GM12878 (cell line): ENCODE measurements around the gene MRTFA. TPM values are rescaled to one million over a fixed set of nuclear protein-coding genes. Genes with fewer than 3 reads are reported as not detected.

Experiments used
- ATAC-seq: fragments of 200-7000 bp; cut with Tn5 transposase; 3 replicates; pipeline ENCODE4 v1.9.1; 2020; ENCODE audit warnings: mild to moderate bottlenecking, moderate library complexity
- BruUV-seq: library from RNA; stranded (reverse); fragments of 400-500 nt; replicated peaks from 2 replicates; lab custom pipeline; 2021; lab: Mats Ljungman, UMichigan
- CTCF ChIA-PET: fragments of 300-600 bp; sonication (Branson Sonifier 250); formaldehyde crosslinking; extraction: SDS; loops from one replicate; lab custom pipeline; 2021; ENCODE audit warnings: inconsistent platforms; lab: Yijun Ruan, JAX
- POLR2A ChIA-PET: fragments of 350-600 bp; formaldehyde crosslinking; extraction: SDS; loops from one replicate; lab custom pipeline; 2021; ENCODE audit warnings: inconsistent platforms; lab: Charles Lee
- RAD21 ChIA-PET: fragments of 300-600 bp; sonication (Branson Sonifier 250); formaldehyde crosslinking; loops from one replicate; lab custom pipeline; 2023; ENCODE audit warnings: antibody characterized with exemption; ENCODE audit not compliant: unreplicated experiment; lab: Charles Lee
- SMC1A ChIA-PET: fragments of 300-600 bp; sonication (Branson Sonifier 250); formaldehyde crosslinking; loops from one replicate; lab custom pipeline; 2023; ENCODE audit not compliant: unreplicated experiment, uncharacterized antibody; lab: Charles Lee
- DNase-seq: peaks from one replicate; pipeline ENCODE4 v3.0.0-alpha.2; 2011; ENCODE audit warnings: low read depth, low spot score
- FAIRE-seq: peaks from 3 replicates; lab custom pipeline; 2011; peaks lifted over from hg19 to GRCh38; lab: Jason Lieb, UNC
- H2AFZ ChIP-seq: 2 replicates; pipeline ENCODE4 v1.6.0; 2011; ENCODE audit warnings: low read depth, low read length, control low read depth; ENCODE audit not compliant: control insufficient read depth
- H3K27ac ChIP-seq: 2 replicates; pipeline ENCODE4 v1.5.1; 2011; ENCODE audit warnings: control low read depth; ENCODE audit not compliant: control insufficient read depth, insufficient read depth
- H3K27me3 ChIP-seq, 2 experiments: replicated peaks in 1 of 2; 2 replicates each; pipeline versions ENCODE4 v1.6.0 to v1.6.1; 2011; ENCODE audit warnings: low read length in 1 of 2; ENCODE audit not compliant: control insufficient read depth in 2 of 2, insufficient read depth in 2 of 2
- H3K36me3 ChIP-seq, 2 experiments: 2 replicates each; pipeline ENCODE4 v1.5.1; 2011; ENCODE audit warnings: low read length in 1 of 2; ENCODE audit not compliant: control insufficient read depth in 2 of 2, insufficient read depth in 2 of 2
- H3K4me1 ChIP-seq: 2 replicates; pipeline ENCODE4 v1.6.1; 2011; ENCODE audit warnings: mild to moderate bottlenecking, low read length, moderate library complexity, mixed read lengths; ENCODE audit not compliant: control insufficient read depth, insufficient read depth
- H3K4me2 ChIP-seq: 2 replicates; pipeline ENCODE4 v1.6.0; 2011; ENCODE audit warnings: control low read depth; ENCODE audit not compliant: control insufficient read depth, insufficient read depth
- H3K4me3 ChIP-seq: fragments of 200-600 bp; sonication (generic); 2 replicates; pipeline ENCODE4 v1.5.1; 2016
- H3K79me2 ChIP-seq: 2 replicates; pipeline ENCODE4 v1.6.0; 2011; ENCODE audit warnings: low read length; ENCODE audit not compliant: control insufficient read depth, insufficient read depth
- H3K9ac ChIP-seq: 2 replicates; pipeline ENCODE4 v1.8.0; 2011; ENCODE audit warnings: low read length, control low read depth, mixed read lengths; ENCODE audit not compliant: control insufficient read depth, insufficient read depth
- H3K9me3 ChIP-seq: replicated peaks from 3 replicates; pipeline ENCODE4 v1.5.1; 2011; ENCODE audit warnings: mild to moderate bottlenecking, low read length; ENCODE audit not compliant: control insufficient read depth, insufficient read depth
- H4K20me1 ChIP-seq: 2 replicates; pipeline ENCODE4 v1.6.0; 2011; ENCODE audit not compliant: control insufficient read depth, insufficient read depth
- BMI1 ChIP-seq: fragments of 450-650 bp; IDR thresholded peaks from 2 replicates; pipeline ENCODE4 v1.6.1; 2016; ENCODE audit warnings: mild to moderate bottlenecking, moderate library complexity, borderline replicate concordance
- ETV6 ChIP-seq, 2 experiments: fragments of 450-650 bp in 1 of 2; IDR thresholded peaks in 1 of 2; conservative IDR thresholded peaks in 1 of 2; 2 replicates each; pipeline ENCODE4 v1.6.1; 2014; ENCODE audit warnings: antibody characterized with exemption in 1 of 2, borderline replicate concordance in 1 of 2, low read depth in 1 of 2, mild to moderate bottlenecking in 1 of 2, moderate library complexity in 1 of 2
- GABPA ChIP-seq: IDR thresholded peaks from 2 replicates; pipeline ENCODE4 v1.6.1; 2014; ENCODE audit warnings: antibody characterized with exemption, low read depth, mild to moderate bottlenecking, inconsistent platforms
- MEF2A ChIP-seq: IDR thresholded peaks from 2 replicates; pipeline ENCODE4 v1.6.1; 2011; ENCODE audit warnings: low read depth, mild to moderate bottlenecking, low read length, moderate library complexity; ENCODE audit not compliant: insufficient read depth
- MYC ChIP-seq: IDR thresholded peaks from 2 replicates; pipeline ENCODE4 v1.6.1; 2011; ENCODE audit warnings: mild to moderate bottlenecking, low read length, moderate library complexity, inconsistent platforms; ENCODE audit not compliant: insufficient read depth, insufficient replicate concordance, insufficient read length, severe bottlenecking
- NFXL1 ChIP-seq: fragments of 450-650 bp; IDR thresholded peaks from 2 replicates; pipeline ENCODE4 v1.6.1; 2017; ENCODE audit warnings: antibody characterized with exemption, mild to moderate bottlenecking, borderline replicate concordance
- NFYB ChIP-seq: IDR thresholded peaks from 2 replicates; pipeline ENCODE4 v1.6.1; 2011; ENCODE audit warnings: low read depth, mild to moderate bottlenecking, low read length, improper control_type of control experiment, moderate library complexity; ENCODE audit not compliant: insufficient read depth
- NR2C1 ChIP-seq: fragments of 450-650 bp; IDR thresholded peaks from 2 replicates; pipeline ENCODE4 v1.6.1; 2017; ENCODE audit warnings: antibody characterized with exemption, mild to moderate bottlenecking, moderate library complexity
- NR2F1 ChIP-seq: fragments of 450-650 bp; conservative IDR thresholded peaks from 2 replicates; pipeline ENCODE4 v1.6.1; 2017; ENCODE audit warnings: mild to moderate bottlenecking
- PAX8 ChIP-seq: fragments of 450-650 bp; IDR thresholded peaks from 2 replicates; pipeline ENCODE4 v1.6.1; 2017; ENCODE audit warnings: mild to moderate bottlenecking, moderate library complexity
- POLR2AphosphoS2 ChIP-seq: IDR thresholded peaks from 2 replicates; pipeline ENCODE4 v1.6.1; 2011; ENCODE audit warnings: low read depth, mild to moderate bottlenecking, low read length, improper control_type of control experiment, moderate library complexity
- POLR2AphosphoS5 ChIP-seq: IDR thresholded peaks from 2 replicates; pipeline ENCODE4 v1.6.1; 2011; ENCODE audit warnings: mild to moderate bottlenecking, low read length, inconsistent platforms
- SMC3 ChIP-seq: IDR thresholded peaks from 2 replicates; pipeline ENCODE4 v1.6.1; 2011; ENCODE audit warnings: low read length, improper control_type of control experiment, borderline replicate concordance
- STAT1 ChIP-seq: fragments of 450-650 bp; conservative IDR thresholded peaks from 2 replicates; pipeline ENCODE4 v1.6.1; 2014; ENCODE audit warnings: antibody characterized with exemption, mild to moderate bottlenecking
- YBX1 ChIP-seq: fragments of 450-650 bp; IDR thresholded peaks from 2 replicates; pipeline ENCODE4 v1.6.1; 2016; ENCODE audit warnings: antibody characterized with exemption
- WGBS: methylation state at CpG from one replicate; pipeline ENCODE4 v1.1.6; 2016; ENCODE audit warnings: low lambda C conversion rate; ENCODE audit not compliant: insufficient replicate concordance, insufficient coverage; ENCODE audit errors: missing lambda C conversion rate; 5-methylcytosine and 5-hydroxymethylcytosine counted together
- in situ Hi-C: fragments of 300-500 bp; cut with MboI; formaldehyde crosslinking; loops from 9 replicates; pipeline ENCODE4 v1.14.3; 2018; ENCODE audit warnings: mixed read lengths
- intact Hi-C: fragments of 100-400 bp; cut with micrococcal nuclease; formaldehyde crosslinking; loops from one replicate; pipeline ENCODE4 v1.14.2; 2022; ENCODE audit not compliant: unreplicated experiment
- polyA plus RNA-seq, 11 experiments: library from polyadenylated mRNA; depleted of rRNA in 4 of 11; unstranded in 6 of 11; stranded (reverse) in 5 of 11; fragments of >200 nt; fragmentation: Nextera tagmentation in 4 of 11; fragmentation: Illumina TruSeq in 1 of 11; extraction: Ambion mirVana in 4 of 11; extraction: Trizol in 1 of 11; gene quantifications; 1 replicate in 1 of 11; 2 replicates in 10 of 11; pipeline versions ENCODE4 v1.2.1 to v1.2.3, GENCODE V29; 2011 to 2016; ENCODE audit warnings: inconsistent platforms in 2 of 11, missing spikeins in 2 of 11, low read depth in 1 of 11
- total RNA-seq, 4 experiments: library from RNA; depleted of rRNA in 3 of 4; stranded (reverse); fragments of >200 nt in 3 of 4; fragmentation: Illumina TruSeq in 1 of 4; extraction: Trizol in 1 of 4; gene quantifications; 2 replicates each; pipeline versions ENCODE4 v1.2.1 to v1.2.3, GENCODE V29; 2013 to 2021
- TF ChIP-seq, protein P1 (sequence below): IDR thresholded peaks from 2 replicates; pipeline ENCODE4 v1.6.1; 2012; ENCODE audit warnings: mild to moderate bottlenecking, low read depth, low read length

MRTFA gene
- total and polyA plus RNA-seq, 10 of the 15 experiments (the other 5 are each of a cell fraction or from before 2014, with no cell fraction given): 2.0 to 63.9 (median 17.9) TPM

DNA sequence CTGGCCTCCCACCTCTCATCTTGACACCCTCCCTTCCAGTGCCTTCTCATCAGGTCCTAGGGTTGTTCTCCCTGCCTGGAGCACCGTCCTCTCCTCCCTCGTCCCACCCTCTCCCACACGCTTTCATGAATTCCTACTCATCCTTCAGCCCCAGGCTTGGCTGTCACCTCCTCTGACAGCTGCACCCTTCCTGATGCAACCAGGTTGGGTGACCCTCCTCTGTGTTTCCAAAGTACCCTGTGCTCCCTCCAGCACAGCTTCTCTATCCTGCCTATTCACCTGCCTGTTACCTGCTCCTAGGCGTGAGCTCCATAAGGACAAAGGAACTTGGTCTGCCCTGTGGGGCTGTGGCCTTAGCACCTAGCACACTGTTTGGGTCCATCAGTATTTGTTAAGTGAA, 207.7 kb downstream of the MRTFA start:
- Histone ChIP-seq H4K20me1 (no peaks in the 10 kb centered on the region), H3K4me1 (peaks cover 14% of the 10 kb centered on the region), H3K9me3 (no peaks in the 10 kb centered on the region), H3K4me2 (no peak overlapping the region), H3K36me3 (peaks cover 43 to 65% of the 10 kb centered on the region in 2 experiments), H2AFZ (no peak overlapping the region), H3K4me3 (no peak overlapping the region), H3K9ac (no peak overlapping the region), H3K27me3 (no peaks in the 10 kb centered on the region), H3K79me2 (peaks cover 17% of the 10 kb centered on the region), H3K27ac (no peak overlapping the region)
- no TSS peak for BruUV-seq
- FAIRE-seq (no peak), DNase-seq (no peak), ATAC-seq (no peak)
- WGBS: 97% methylated on average over 4 of the region's 4 CpGs
- TF ChIP-seq, protein P1, sequence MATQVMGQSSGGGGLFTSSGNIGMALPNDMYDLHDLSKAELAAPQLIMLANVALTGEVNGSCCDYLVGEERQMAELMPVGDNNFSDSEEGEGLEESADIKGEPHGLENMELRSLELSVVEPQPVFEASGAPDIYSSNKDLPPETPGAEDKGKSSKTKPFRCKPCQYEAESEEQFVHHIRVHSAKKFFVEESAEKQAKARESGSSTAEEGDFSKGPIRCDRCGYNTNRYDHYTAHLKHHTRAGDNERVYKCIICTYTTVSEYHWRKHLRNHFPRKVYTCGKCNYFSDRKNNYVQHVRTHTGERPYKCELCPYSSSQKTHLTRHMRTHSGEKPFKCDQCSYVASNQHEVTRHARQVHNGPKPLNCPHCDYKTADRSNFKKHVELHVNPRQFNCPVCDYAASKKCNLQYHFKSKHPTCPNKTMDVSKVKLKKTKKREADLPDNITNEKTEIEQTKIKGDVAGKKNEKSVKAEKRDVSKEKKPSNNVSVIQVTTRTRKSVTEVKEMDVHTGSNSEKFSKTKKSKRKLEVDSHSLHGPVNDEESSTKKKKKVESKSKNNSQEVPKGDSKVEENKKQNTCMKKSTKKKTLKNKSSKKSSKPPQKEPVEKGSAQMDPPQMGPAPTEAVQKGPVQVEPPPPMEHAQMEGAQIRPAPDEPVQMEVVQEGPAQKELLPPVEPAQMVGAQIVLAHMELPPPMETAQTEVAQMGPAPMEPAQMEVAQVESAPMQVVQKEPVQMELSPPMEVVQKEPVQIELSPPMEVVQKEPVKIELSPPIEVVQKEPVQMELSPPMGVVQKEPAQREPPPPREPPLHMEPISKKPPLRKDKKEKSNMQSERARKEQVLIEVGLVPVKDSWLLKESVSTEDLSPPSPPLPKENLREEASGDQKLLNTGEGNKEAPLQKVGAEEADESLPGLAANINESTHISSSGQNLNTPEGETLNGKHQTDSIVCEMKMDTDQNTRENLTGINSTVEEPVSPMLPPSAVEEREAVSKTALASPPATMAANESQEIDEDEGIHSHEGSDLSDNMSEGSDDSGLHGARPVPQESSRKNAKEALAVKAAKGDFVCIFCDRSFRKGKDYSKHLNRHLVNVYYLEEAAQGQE: no peak
- TF ChIP-seq MYC (no peak), POLR2AphosphoS5 (no peak), GABPA (no peak), YBX1 (no peak), ETV6 (conservative IDR thresholded peaks at IDR 0.05 in 1 of 2, IDR thresholded peaks at IDR 0.05 in 1 of 2; ENCODE audit: borderline replicate concordance in 1 of 2, low read depth in 1 of 2) (no peak), SMC3 (no peak), NFXL1 (no peak), NR2F1 (no peak), STAT1 (no peak), POLR2AphosphoS2 (no peak), PAX8 (no peak), NR2C1 (no peak), MEF2A (no peak), NFYB (no peak), BMI1 (no peak)
- ChIA-PET SMC1A (interaction anchor here (2.4 kb wide), 1 partner anchor 217 kb away, joined by 5 read pairs; no protein-coding TSS in a partner anchor), CTCF (no interaction called here), POLR2A (interaction anchor here (0.6 to 1.8 kb wide), 2 partner anchors 14 to 15 kb away, joined by 3 to 6 read pairs; no protein-coding TSS in a partner anchor), RAD21 (no interaction called here)
- in situ Hi-C loops: no loop called here
- intact Hi-C loops: no loop called here
